Retinal pigment epithelial cell (primary cell): ENCODE measurements around the gene PMEPA1.

Experiments used
- DNase-seq: peaks from one replicate; pipeline ENCODE4 v3.0.0-alpha.2; 2010; ENCODE audit warnings: low read depth
- H3K4me3 ChIP-seq: 2 replicates; pipeline ENCODE4 v1.5.1; 2011; ENCODE audit warnings: mild to moderate bottlenecking, low read length, control low read depth, moderate library complexity
- TF ChIP-seq, protein P1 (sequence below): conservative IDR thresholded peaks from 2 replicates; pipeline ENCODE4 v1.5.1; 2011; ENCODE audit warnings: low read depth, low read length, control low read depth, inconsistent platforms

The PMEPA1 gene

DNA sequence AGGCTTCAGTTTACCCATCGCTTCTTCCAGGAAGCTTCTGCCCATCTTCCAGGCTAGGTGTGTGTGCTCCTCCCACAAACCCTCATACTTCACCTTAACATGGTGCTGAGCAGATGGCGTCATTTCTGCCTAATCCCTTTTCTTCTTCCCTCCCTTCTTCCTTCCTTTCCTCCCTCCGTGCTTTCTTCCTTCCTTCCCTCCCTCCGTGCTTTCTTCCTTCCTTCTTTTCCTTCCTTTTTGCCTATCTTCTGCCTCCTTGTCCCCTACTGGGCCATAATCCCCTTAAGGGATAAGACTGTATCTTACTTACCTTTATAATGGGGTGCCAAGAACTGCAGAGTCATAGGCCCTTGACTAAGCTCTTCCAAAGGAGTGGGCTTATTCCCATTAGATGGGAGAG, 27.5 kb upstream of the PMEPA1 start:
- TF ChIP-seq, protein P1, sequence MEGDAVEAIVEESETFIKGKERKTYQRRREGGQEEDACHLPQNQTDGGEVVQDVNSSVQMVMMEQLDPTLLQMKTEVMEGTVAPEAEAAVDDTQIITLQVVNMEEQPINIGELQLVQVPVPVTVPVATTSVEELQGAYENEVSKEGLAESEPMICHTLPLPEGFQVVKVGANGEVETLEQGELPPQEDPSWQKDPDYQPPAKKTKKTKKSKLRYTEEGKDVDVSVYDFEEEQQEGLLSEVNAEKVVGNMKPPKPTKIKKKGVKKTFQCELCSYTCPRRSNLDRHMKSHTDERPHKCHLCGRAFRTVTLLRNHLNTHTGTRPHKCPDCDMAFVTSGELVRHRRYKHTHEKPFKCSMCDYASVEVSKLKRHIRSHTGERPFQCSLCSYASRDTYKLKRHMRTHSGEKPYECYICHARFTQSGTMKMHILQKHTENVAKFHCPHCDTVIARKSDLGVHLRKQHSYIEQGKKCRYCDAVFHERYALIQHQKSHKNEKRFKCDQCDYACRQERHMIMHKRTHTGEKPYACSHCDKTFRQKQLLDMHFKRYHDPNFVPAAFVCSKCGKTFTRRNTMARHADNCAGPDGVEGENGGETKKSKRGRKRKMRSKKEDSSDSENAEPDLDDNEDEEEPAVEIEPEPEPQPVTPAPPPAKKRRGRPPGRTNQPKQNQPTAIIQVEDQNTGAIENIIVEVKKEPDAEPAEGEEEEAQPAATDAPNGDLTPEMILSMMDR, result no peak
- DNase-seq, result no peak
- no peak overlapping the region for H3K4me3 ChIP-seq

DNA sequence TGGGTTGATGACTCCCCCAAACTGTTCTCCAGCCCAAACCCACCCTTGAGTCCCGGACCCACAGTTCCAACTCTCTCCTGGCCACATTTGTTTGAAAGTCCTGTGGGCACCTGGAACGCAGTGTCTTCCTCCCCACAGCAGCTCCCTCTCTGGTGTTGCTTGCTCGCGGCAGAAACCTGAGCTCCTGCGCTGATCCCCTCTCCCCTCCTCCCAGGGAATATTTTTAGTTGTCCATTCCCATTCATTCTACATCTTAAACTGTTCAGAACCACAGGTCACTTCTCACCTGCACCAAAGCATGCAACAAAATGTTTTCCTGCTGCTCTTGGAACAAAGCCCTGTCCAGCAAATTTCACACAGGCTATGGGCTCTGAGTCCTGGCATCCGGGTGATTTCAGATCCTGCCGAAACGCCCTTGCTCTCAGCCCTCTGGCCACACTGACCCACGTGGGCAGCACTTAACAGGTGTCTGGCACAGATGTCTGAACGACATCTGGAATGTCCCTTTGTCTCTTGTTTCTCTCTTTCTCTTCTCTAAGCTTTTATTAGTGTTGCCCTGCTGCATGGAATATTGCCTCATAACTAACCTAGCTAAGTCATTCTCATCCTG, 27.0 kb upstream of the PMEPA1 start:
- H3K4me3 ChIP-seq, result no peak overlapping the region
- TF ChIP-seq, protein P1, result no peak
- no peak for DNase-seq

DNA sequence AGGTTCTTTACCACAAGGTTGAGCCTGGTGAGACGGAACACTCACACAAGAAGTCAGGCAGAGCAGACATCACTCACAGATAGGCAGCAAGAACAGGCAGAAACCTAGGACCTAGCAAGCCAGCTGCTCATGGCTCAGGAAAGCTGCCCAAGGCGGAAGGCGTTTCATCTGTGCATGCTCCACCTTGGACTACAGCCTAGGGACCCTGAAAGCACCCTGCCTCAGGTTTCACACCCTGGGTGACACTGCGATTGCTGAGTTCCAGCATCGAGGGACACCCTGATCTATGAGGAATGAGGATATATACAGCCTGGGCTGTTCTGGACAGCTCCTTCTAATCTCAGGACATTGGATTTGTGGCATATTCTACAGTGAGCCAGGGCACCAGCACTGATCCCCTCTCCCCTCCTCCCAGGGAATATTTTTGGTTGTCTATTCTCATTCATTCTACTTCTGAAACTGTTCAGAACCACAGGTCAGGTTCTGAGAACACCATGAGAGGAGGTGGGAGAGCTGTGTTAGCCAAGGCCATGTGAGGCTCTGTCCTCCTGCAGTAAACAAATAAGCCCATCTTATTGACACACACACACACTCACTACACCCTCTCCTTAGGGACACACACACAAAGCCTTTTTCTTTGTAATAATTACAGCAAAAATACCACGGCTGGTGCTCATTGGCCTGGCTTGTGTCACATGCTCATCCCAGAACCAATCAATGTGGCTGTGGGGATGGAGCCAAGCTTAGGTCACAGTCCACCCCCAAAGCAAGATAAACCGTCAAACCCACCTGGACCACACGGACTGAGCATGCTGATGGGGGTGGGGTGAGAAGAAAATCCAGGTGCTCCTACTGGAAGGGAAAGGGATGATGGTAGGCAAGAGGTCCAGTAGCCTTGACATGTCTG, 26.3 kb upstream of the PMEPA1 start:
- no peak for DNase-seq
- no peak overlapping the region for H3K4me3 ChIP-seq
- TF ChIP-seq, protein P1, result no peak

DNA sequence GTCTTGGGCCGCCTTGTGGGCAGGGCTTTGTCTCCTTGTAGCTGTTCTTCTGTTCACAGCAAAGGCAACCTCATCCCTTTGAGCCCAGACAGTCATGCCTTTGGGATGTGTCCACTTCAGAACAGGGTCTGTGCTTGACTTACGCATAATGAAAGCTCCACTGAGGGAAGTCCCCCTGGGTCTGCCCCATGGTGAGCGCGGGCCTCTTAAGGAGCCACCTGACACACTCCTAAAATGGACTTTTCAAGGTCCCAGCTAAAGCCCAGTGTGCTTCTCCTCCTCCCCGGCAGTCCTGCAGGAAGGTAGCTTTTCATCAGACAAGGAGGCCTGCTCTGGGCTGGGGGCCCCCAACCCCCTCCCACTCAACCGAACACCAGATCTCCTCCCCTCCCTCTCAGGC, 24.9 kb upstream of the PMEPA1 start:
- TF ChIP-seq, protein P1, result no peak
- H3K4me3 ChIP-seq, result no peak overlapping the region
- no peak for DNase-seq

DNA sequence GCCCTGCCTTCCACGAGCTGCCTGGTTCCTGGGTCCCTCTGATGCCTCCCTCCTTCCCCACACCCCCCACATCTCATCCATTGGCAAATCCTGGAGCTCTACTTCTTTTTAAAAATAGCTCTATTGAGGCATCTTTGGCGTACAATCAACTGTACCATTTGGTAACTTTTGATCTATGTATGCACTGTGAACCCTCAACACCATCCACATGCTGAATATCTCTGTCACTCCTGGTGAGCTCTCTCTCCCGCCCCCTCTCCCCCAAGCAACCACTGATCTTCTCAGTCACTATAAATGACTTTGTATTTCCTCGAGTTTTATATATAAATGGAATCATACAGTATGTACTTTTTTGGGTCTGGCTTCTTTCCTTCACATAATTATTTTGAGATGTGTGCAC, 22.4 kb upstream of the PMEPA1 start:
- TF ChIP-seq, protein P1, result no peak
- H3K4me3 ChIP-seq, result no peak overlapping the region
- DNase-seq, result no peak

DNA sequence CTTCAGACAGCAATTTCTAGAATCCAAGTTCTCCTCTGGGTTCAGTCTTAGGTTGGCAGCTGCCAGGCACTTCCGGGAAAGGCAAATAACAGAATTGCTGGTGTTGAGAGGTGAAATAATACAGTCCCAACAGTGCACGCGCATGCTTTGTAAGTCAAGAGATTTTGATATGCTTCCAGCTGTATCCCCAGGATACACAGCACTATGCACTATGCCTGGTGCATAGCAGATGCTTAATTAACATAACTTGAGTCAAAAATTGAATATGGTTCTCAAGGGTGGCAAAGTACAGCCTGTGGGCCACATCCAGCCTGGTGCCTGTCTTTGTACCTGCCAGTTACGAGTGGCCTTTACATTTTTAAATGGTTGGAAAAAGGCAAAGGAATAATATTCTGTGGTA, 18.9 kb upstream of the PMEPA1 start:
- no peak overlapping the region for H3K4me3 ChIP-seq
- no peak for DNase-seq
- TF ChIP-seq, protein P1, result no peak

DNA sequence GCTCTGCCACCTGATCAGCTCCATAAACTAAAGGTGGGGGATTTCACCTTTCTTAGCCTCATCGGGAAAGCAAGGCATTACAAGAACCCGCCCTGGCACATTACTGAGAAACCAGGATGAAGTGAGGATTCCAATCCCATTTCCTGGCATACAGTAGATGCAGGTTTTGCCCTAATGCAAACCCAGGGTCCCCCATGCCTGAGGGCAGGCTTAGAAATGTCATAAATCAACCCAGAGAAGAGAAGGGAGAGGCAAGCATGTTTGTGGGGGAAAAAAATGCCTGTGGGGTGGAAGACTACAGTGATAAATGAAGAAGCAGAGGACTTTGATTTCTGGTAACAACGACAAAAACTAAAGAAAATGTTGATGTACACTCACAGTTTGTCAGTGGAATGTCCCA, 18.0 kb upstream of the PMEPA1 start:
- no peak overlapping the region for H3K4me3 ChIP-seq
- no peak for DNase-seq

More for the DNA sequence above, 18.0 kb upstream of the PMEPA1 start:
- TF ChIP-seq, protein P1, result no peak
